HepG2 (cell line): Measurements from ENCODE around the gene MRPS5. TPM values are rescaled to one million over a fixed set of nuclear protein-coding genes. Genes with fewer than 3 reads are reported as not detected.
A peak's percentile ranks its signal among the peaks of the same experiment; 100 is the strongest.

Experiments used
- ARID3A ChIP-seq: IDR thresholded peaks from 2 replicates; pipeline ENCODE4 v1.6.1; 2012; ENCODE audit warnings: low read depth, low read length, improper control_type of control experiment
- ETV5 ChIP-seq: IDR thresholded peaks from 2 replicates; pipeline ENCODE4 v1.6.1; 2018; ENCODE audit warnings: missing biosample characterization, missing genetic modification reagents, inconsistent platforms, borderline replicate concordance
- EZH2 ChIP-seq: conservative IDR thresholded peaks from 2 replicates; pipeline ENCODE4 v1.6.1; 2012; ENCODE audit warnings: mild to moderate bottlenecking, low read depth, low read length, moderate library complexity
- IKZF5 ChIP-seq: IDR thresholded peaks from 2 replicates; pipeline ENCODE4 v1.6.1; 2018; ENCODE audit warnings: missing genetic modification reagents, mild to moderate bottlenecking, missing compliant biosample characterization
- ISL2 ChIP-seq: sonication (generic); formaldehyde crosslinking; IDR thresholded peaks from 2 replicates; pipeline ENCODE4 v1.5.0; 2020; ENCODE audit warnings: missing genetic modification reagents
- KAT8 ChIP-seq: IDR thresholded peaks from 2 replicates; pipeline ENCODE4 v1.6.1; 2016; ENCODE audit warnings: missing genetic modification reagents, missing compliant biosample characterization
- SIN3A ChIP-seq: IDR thresholded peaks from 2 replicates; pipeline ENCODE4 v1.6.1; 2011; ENCODE audit warnings: low read depth, mild to moderate bottlenecking, control low read depth, low read length, borderline replicate concordance
- SMAD3 ChIP-seq: sonication (generic); formaldehyde crosslinking; IDR thresholded peaks from 2 replicates; pipeline ENCODE4 v1.4.0; 2020; ENCODE audit warnings: missing genetic modification reagents
- TP53 ChIP-seq: sonication (generic); formaldehyde crosslinking; conservative IDR thresholded peaks from 2 replicates; pipeline ENCODE4 v1.4.0; 2020; ENCODE audit warnings: missing genetic modification reagents
- ZKSCAN8 ChIP-seq: IDR thresholded peaks from 2 replicates; pipeline ENCODE4 v1.6.1; 2016; ENCODE audit warnings: borderline replicate concordance, missing genetic modification reagents, missing compliant biosample characterization
- ZNF749 ChIP-seq: sonication (generic); formaldehyde crosslinking; IDR thresholded peaks from 2 replicates; pipeline ENCODE4 v1.8.0; 2022; ENCODE audit warnings: mild to moderate bottlenecking, missing genetic modification reagents, moderate library complexity, borderline replicate concordance
- ZNF761 ChIP-seq: sonication (generic); formaldehyde crosslinking; conservative IDR thresholded peaks from 2 replicates; pipeline ENCODE4 v1.4.0; 2020; ENCODE audit warnings: mild to moderate bottlenecking, missing genetic modification reagents
- polyA plus RNA-seq, 8 experiments: library from polyadenylated mRNA; depleted of rRNA in 3 of 8; stranded (reverse) in 7 of 8; unstranded in 1 of 8; fragments of >200 nt; fragmentation: Illumina TruSeq in 4 of 8; extraction: Trizol in 4 of 8; gene quantifications; 2 replicates each; pipeline versions ENCODE4 v1.2.1 to v1.2.3, GENCODE V29; 2011 to 2016; ENCODE audit warnings: low read depth in 4 of 8, missing spikeins in 1 of 8, mixed read lengths in 1 of 8; ENCODE audit not compliant: insufficient read depth in 1 of 8
- total RNA-seq, 5 experiments: library from RNA; depleted of rRNA; stranded (reverse); fragments of >200 nt; fragmentation: Illumina TruSeq; extraction: Trizol; gene quantifications; 2 replicates each; pipeline ENCODE4 v1.2.3, GENCODE V29; 2016; ENCODE audit warnings: low read depth in 1 of 5
- TF ChIP-seq, protein P1 (sequence below): sonication (generic); formaldehyde crosslinking; IDR thresholded peaks from 2 replicates; pipeline ENCODE4 v1.4.0; 2020; ENCODE audit warnings: missing genetic modification reagents
- TF ChIP-seq, protein P2 (sequence below): sonication (generic); formaldehyde crosslinking; conservative IDR thresholded peaks from 2 replicates; pipeline ENCODE4 v1.4.0; 2020; ENCODE audit warnings: mild to moderate bottlenecking, missing genetic modification reagents, moderate library complexity
- TF ChIP-seq, protein P3 (sequence below): sonication (generic); formaldehyde crosslinking; IDR thresholded peaks from 2 replicates; pipeline ENCODE4 v1.8.0; 2022; ENCODE audit warnings: mild to moderate bottlenecking, missing genetic modification reagents
- TF ChIP-seq, protein P4 (sequence below): sonication (generic); formaldehyde crosslinking; conservative IDR thresholded peaks from 2 replicates; pipeline ENCODE4 v1.8.0; 2022; ENCODE audit warnings: missing genetic modification reagents

Gene MRPS5
- total and polyA plus RNA-seq, 2 of the 13 experiments (the other 11 are each of a cell fraction or from before 2014, with no cell fraction given), result 98.8 to 134 TPM

DNA sequence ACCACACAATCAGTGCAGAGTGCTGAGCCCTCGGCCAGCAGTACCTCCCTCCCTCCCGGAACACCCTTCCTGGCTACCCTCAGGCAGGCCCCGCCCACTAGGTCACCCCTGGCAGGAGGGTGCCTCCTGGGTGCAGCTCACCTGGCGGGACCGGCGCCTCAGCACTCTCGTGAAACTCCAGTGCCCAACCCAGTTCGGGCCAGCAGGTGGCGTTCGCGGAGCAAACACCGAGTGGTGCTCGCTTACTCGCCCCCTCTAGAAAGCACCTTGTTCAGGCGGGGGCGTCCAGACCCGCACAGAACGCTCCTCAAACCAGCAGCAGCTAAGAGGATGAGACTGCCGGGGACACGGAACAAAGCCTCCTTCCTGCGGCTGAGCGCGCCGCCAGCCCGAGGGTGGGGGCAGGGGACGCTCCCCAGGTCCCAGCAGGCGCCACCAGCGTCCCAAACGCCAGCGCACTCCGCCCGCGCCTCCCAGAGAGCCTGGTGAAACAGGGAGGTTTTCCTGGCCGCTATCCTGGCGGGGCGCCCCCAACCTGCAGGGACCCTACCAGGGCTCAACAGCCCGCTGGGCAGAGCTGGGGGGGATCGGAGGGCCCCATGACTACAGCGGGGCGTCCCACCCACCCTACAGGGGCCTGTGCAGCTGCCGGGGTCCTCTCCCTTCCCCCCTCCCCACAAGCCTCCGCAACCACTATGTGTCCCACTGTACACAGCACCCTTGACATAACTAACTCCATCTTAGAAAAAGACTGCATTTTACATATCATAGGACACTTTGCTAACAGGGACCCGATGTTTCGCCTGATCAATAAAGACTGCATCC is 44.7 kb downstream of the MRPS5 start (continued):
- 0 out of 2 replicates have a peak, but pooled peaks have one; percentile 6 for TF ChIP-seq ARID3A
- TF ChIP-seq ISL2 (CRISPR knock-in tag), result 0 out of 2 replicates have a peak, but pooled peaks have one; percentile 33
- no peak for TF ChIP-seq SIN3A
- no peak for TF ChIP-seq TP53 (CRISPR knock-in tag)
- TF ChIP-seq IKZF5 (CRISPR knock-in tag), result peak; percentile 47; the same call in 1 of the 2 replicates
- TF ChIP-seq ETV5, result no peak
- TF ChIP-seq KAT8 (CRISPR knock-in tag), result 0 out of 2 replicates have a peak, but pooled peaks have one; percentile 44
- no peak for TF ChIP-seq ZNF761 (CRISPR knock-in tag)
- TF ChIP-seq, protein P1, sequence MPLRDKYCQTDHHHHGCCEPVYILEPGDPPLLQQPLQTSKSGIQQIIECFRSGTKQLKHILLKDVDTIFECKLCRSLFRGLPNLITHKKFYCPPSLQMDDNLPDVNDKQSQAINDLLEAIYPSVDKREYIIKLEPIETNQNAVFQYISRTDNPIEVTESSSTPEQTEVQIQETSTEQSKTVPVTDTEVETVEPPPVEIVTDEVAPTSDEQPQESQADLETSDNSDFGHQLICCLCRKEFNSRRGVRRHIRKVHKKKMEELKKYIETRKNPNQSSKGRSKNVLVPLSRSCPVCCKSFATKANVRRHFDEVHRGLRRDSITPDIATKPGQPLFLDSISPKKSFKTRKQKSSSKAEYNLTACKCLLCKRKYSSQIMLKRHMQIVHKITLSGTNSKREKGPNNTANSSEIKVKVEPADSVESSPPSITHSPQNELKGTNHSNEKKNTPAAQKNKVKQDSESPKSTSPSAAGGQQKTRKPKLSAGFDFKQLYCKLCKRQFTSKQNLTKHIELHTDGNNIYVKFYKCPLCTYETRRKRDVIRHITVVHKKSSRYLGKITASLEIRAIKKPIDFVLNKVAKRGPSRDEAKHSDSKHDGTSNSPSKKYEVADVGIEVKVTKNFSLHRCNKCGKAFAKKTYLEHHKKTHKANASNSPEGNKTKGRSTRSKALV (CRISPR knock-in tag), result peak; percentile 83; the same call in 1 of the 2 replicates
- TF ChIP-seq, protein P2, sequence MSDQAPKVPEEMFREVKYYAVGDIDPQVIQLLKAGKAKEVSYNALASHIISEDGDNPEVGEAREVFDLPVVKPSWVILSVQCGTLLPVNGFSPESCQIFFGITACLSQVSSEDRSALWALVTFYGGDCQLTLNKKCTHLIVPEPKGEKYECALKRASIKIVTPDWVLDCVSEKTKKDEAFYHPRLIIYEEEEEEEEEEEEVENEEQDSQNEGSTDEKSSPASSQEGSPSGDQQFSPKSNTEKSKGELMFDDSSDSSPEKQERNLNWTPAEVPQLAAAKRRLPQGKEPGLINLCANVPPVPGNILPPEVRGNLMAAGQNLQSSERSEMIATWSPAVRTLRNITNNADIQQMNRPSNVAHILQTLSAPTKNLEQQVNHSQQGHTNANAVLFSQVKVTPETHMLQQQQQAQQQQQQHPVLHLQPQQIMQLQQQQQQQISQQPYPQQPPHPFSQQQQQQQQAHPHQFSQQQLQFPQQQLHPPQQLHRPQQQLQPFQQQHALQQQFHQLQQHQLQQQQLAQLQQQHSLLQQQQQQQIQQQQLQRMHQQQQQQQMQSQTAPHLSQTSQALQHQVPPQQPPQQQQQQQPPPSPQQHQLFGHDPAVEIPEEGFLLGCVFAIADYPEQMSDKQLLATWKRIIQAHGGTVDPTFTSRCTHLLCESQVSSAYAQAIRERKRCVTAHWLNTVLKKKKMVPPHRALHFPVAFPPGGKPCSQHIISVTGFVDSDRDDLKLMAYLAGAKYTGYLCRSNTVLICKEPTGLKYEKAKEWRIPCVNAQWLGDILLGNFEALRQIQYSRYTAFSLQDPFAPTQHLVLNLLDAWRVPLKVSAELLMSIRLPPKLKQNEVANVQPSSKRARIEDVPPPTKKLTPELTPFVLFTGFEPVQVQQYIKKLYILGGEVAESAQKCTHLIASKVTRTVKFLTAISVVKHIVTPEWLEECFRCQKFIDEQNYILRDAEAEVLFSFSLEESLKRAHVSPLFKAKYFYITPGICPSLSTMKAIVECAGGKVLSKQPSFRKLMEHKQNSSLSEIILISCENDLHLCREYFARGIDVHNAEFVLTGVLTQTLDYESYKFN, result no peak
- peak; percentile 74; the same call in 1 of the 2 replicates for TF ChIP-seq SMAD3 (CRISPR knock-in tag)
- TF ChIP-seq ZNF749 (CRISPR knock-in tag), result no peak
- TF ChIP-seq EZH2, result 0 out of 2 replicates have a peak, but pooled peaks have one; percentile 44
- no peak for TF ChIP-seq ZKSCAN8 (CRISPR knock-in tag)
- TF ChIP-seq, protein P3, sequence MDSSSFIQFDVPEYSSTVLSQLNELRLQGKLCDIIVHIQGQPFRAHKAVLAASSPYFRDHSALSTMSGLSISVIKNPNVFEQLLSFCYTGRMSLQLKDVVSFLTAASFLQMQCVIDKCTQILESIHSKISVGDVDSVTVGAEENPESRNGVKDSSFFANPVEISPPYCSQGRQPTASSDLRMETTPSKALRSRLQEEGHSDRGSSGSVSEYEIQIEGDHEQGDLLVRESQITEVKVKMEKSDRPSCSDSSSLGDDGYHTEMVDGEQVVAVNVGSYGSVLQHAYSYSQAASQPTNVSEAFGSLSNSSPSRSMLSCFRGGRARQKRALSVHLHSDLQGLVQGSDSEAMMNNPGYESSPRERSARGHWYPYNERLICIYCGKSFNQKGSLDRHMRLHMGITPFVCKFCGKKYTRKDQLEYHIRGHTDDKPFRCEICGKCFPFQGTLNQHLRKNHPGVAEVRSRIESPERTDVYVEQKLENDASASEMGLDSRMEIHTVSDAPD (CRISPR knock-in tag), result 0 out of 2 replicates have a peak, but pooled peaks have one; percentile 26
- TF ChIP-seq, protein P4, sequence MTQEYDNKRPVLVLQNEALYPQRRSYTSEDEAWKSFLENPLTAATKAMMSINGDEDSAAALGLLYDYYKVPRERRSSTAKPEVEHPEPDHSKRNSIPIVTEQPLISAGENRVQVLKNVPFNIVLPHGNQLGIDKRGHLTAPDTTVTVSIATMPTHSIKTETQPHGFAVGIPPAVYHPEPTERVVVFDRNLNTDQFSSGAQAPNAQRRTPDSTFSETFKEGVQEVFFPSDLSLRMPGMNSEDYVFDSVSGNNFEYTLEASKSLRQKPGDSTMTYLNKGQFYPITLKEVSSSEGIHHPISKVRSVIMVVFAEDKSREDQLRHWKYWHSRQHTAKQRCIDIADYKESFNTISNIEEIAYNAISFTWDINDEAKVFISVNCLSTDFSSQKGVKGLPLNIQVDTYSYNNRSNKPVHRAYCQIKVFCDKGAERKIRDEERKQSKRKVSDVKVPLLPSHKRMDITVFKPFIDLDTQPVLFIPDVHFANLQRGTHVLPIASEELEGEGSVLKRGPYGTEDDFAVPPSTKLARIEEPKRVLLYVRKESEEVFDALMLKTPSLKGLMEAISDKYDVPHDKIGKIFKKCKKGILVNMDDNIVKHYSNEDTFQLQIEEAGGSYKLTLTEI (CRISPR knock-in tag), result no peak
